Vagina (tissue), 2 donors: ENCODE data around the gene YPEL4. TPM values are rescaled to one million over a fixed set of nuclear protein-coding genes. Genes with fewer than 3 reads are reported as not detected.

ENCODE experiments used
- DNase-seq, 2 donors: peaks; one replicate each; pipeline ENCODE4 v3.0.0-alpha.2; 2017; ENCODE audit errors: extremely low spot score in 2 of 2
- H3K27ac ChIP-seq: fragments of 200-600 bp; sonication (generic); one replicate; pipeline ENCODE4 v1.5.1; 2019
- H3K27me3 ChIP-seq: fragments of 200-600 bp; sonication (generic); one replicate; pipeline ENCODE4 v1.5.1; 2019
- H3K36me3 ChIP-seq, 2 donors: fragments of 200-600 bp; sonication (generic); one replicate each; pipeline ENCODE4 v1.5.1; 2017 to 2019
- H3K4me1 ChIP-seq: fragments of 200-600 bp; sonication (generic); one replicate; pipeline ENCODE4 v1.5.1; 2019
- H3K4me3 ChIP-seq, 2 donors: fragments of 200-600 bp; sonication (generic); 1 replicate in 1 of 2; 2 replicates in 1 of 2; pipeline ENCODE4 v1.5.1; 2016 to 2019
- H3K9me3 ChIP-seq: fragments of 200-600 bp; sonication (generic); one replicate; pipeline ENCODE4 v1.5.1; 2019
- CTCF ChIP-seq, 3 experiments: fragments of 450-650 bp in 2 of 3; fragments of 200-600 bp in 1 of 3; sonication (generic) in 1 of 3; IDR thresholded peaks; one replicate each; pipeline ENCODE4 v1.5.1; 2017 to 2019; ENCODE audit warnings: antibody characterized with exemption in 3 of 3, mild to moderate bottlenecking in 2 of 3, moderate library complexity in 2 of 3
- POLR2A ChIP-seq, 2 donors: fragments of 450-650 bp; IDR thresholded peaks; one replicate each; pipeline ENCODE4 v1.6.1; 2017; ENCODE audit warnings: antibody characterized with exemption in 2 of 2, mild to moderate bottlenecking in 2 of 2, moderate library complexity in 2 of 2
- POLR2AphosphoS5 ChIP-seq, 2 donors: sonication (generic); formaldehyde crosslinking; IDR thresholded peaks; one replicate each; pipeline ENCODE4 v1.9.0; 2017; ENCODE audit warnings: antibody characterized with exemption in 2 of 2, mild to moderate bottlenecking in 2 of 2, low read depth in 1 of 2; ENCODE audit not compliant: insufficient read depth in 1 of 2
- intact Hi-C: fragments of 100-400 bp; cut with DNase I; formaldehyde crosslinking; loops from one replicate; pipeline ENCODE4 v1.15.1; 2023
- total RNA-seq: library from RNA; depleted of rRNA; stranded (reverse); fragments of >200 nt; gene quantifications from one replicate; pipeline ENCODE4 v1.2.3, GENCODE V29; 2016

YPEL4 gene
- total RNA-seq, 1 donor from 2014 or later, result 2.7 TPM

DNA sequence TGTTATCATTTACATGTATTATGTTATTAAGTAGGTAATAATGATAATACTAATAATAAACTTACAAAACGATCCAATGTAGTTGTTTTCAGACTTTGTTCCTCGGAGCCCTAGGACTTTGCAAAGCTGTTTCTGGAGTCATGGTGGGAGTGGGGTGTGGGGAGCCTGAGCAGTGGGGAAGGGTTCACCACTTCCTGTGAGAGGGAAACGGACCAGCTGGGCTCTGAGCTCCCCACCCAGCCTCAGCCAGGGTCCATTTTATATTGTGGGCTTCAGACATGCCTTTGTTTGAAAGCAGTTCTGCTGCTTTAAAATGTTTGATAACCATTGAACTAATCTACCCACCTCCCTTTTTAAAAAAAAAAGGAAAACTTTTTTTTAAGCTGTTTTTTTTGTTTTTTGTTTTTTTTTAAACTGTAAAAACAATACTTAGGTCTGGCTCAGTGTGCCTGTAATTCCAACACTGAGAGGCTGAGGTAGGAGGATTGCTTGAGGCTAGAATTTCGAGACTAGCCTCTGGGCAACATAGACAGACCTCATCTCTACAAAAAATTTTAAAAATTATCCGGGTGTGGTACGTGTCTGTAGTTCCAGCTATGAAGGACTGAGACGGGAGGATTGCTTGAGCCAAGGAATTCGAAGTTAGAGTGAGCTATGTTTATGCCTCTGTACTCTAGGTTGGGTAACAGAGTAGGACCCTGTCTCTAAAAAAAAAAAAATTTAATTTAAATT lies 45.2 kb downstream of the YPEL4 start:
- DNase-seq, result no peak
- no peaks in the 10 kb centered on the region for H3K9me3 ChIP-seq
- H3K4me3 ChIP-seq, result no peak overlapping the region
- H3K36me3 ChIP-seq, result peaks cover 0 to 15% of the 10 kb centered on the region in 2 donors
- peaks cover 8% of the 10 kb centered on the region for H3K4me1 ChIP-seq
- H3K27me3 ChIP-seq, result no peaks in the 10 kb centered on the region
- intact Hi-C loops, result no loop called here
- H3K27ac ChIP-seq, result no peak overlapping the region
- TF ChIP-seq POLR2A (IDR thresholded peaks at IDR 0.05), result no peak
- TF ChIP-seq CTCF (IDR thresholded peaks at IDR 0.05), result no peak
- no peak for TF ChIP-seq POLR2AphosphoS5 (IDR thresholded peaks at IDR 0.05; ENCODE audit: insufficient read depth in 1 of 2, low read depth in 1 of 2)

GRCh38 chr11:57601297-57601696 lies 48.4 kb downstream of the YPEL4 start:
- TF ChIP-seq CTCF (IDR thresholded peaks at IDR 0.05) (no peak), POLR2A (IDR thresholded peaks at IDR 0.05) (no peak), POLR2AphosphoS5 (IDR thresholded peaks at IDR 0.05; ENCODE audit: insufficient read depth in 1 of 2, low read depth in 1 of 2) (no peak)
- Histone ChIP-seq H3K9me3 (no peaks in the 10 kb centered on the region), H3K27me3 (no peaks in the 10 kb centered on the region), H3K4me3 (no peak overlapping the region), H3K4me1 (peaks cover 30% of the 10 kb centered on the region), H3K36me3 (peaks cover 0 to 3% of the 10 kb centered on the region in 2 donors), H3K27ac (no peak overlapping the region)
- intact Hi-C loops, result no loop called here
- DNase-seq, result no peak

DNA sequence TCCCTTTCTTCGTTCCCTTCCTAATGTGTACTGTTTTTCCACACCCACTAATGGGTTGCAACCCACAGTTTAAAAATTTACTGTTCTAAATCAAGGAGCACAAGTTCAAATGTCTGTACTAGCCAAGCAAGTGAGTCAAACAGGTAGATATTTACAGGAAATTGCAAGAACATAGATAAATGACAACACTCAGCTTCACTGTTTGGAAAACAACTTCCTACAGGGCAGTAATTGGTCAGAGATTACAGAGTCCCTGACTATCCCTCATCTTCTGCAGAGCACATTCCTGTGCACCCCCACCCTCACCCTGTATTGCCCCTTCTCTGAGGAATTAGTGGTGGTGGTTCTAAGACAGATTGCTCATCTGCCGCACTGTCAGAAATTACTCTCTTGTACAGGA lies 50.3 kb downstream of the YPEL4 start:
- TF ChIP-seq POLR2A (IDR thresholded peaks at IDR 0.05), result no peak
- no peak for TF ChIP-seq POLR2AphosphoS5 (IDR thresholded peaks at IDR 0.05; ENCODE audit: insufficient read depth in 1 of 2, low read depth in 1 of 2)
- TF ChIP-seq CTCF (IDR thresholded peaks at IDR 0.05), result no peak
- H3K27ac ChIP-seq, result peak overlapping the region; percentile 92
- H3K4me3 ChIP-seq, result peak overlapping the region; percentile 61 to 83
- peaks cover 0 to 3% of the 10 kb centered on the region in 2 donors for H3K36me3 ChIP-seq
- DNase-seq, result no peak
- H3K27me3 ChIP-seq, result no peaks in the 10 kb centered on the region
- intact Hi-C loops, result no loop called here
- peaks cover 30% of the 10 kb centered on the region for H3K4me1 ChIP-seq
- H3K9me3 ChIP-seq, result no peaks in the 10 kb centered on the region

DNA sequence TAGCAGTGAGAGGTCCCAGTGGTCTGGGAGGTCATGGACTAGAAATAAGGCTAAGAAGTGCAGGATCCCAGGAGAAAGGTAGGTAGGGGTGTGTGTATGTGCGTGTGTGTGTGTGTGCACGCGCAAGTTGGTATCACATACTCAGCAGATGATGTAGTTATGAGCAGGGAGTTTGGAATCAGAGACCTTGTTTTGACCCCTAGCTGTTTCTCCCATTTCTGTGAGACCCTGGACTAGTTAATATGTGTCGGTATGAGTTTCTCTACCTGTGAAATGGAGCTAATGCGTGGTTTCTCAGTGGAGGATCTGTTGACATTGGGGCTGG lies 50.9 kb downstream of the YPEL4 start:
- intact Hi-C loops, result no loop called here
- Histone ChIP-seq H3K9me3 (no peaks in the 10 kb centered on the region), H3K36me3 (peaks cover 0 to 3% of the 10 kb centered on the region in 2 donors), H3K4me3 (peak overlapping the region; percentile 61 to 83), H3K27me3 (no peaks in the 10 kb centered on the region), H3K27ac (peak overlapping the region; percentile 92), H3K4me1 (peaks cover 30% of the 10 kb centered on the region)
- DNase-seq, result no peak
- TF ChIP-seq CTCF (IDR thresholded peaks at IDR 0.05), result no peak
- no peak for TF ChIP-seq POLR2A (IDR thresholded peaks at IDR 0.05)
- TF ChIP-seq POLR2AphosphoS5 (IDR thresholded peaks at IDR 0.05; ENCODE audit: insufficient read depth in 1 of 2, low read depth in 1 of 2), result no peak
